Measurements from ENCODE around the gene ZNF254.
A peak's percentile ranks its signal among the peaks of the same experiment; 100 is the strongest.
"Not testable (repeated sequence)": the region's sequence is repeated elsewhere in the genome, so short reads cannot be mapped to it uniquely, and the experiment has no call there.

The ZNF254 gene

GRCh38 chr19:24086974-24087595 is at the start of gene ZNF254:
Gene ZNF254, plus strand, starts transcription at chr19:24087187. Its CDS starts 121 bp downstream, at chr19:24087308.
- Histone ChIP-seq H3K9ac (ENCODE audit: low read length) (peak within 1 kb of the TSS; percentile 58), H3K4me1 (ENCODE audit: control insufficient read depth, insufficient read depth, low read length) (no peaks in the 10 kb centered on the region), H3K36me3 (ENCODE audit: control insufficient read depth, insufficient read depth, low read length) (no peaks in the 10 kb centered on the region)

DNA sequence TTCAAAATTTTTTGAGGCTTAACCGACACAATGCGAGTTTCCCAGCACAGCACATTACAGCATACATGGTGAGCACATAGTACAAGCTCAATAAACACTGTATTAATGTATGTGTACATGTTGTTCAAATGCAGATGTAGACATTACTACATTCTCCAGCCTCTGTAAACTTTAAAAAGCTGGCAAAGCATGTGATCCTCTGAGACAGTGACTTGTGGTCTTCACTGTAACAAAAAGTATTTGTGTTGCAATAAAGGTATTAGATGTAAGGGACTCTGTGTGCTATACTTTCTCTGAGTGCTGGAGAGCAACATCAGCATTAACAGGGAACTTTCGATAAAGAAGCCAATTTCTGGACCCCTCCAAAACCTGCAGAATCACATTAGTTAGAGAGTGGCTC is 46.4 kb upstream of the ZNF254 start:
- Histone ChIP-seq H3K36me3 (ENCODE audit: control insufficient read depth, insufficient read depth, low read length) (peaks cover 9% of the 10 kb centered on the region), H3K27me3 (ENCODE audit: control insufficient read depth, insufficient read depth, low read length) (no peaks in the 10 kb centered on the region), H3K4me1 (ENCODE audit: control insufficient read depth, insufficient read depth, low read length) (no peaks in the 10 kb centered on the region), H3K27ac (ENCODE audit: low read depth, low read length) (no peak overlapping the region), H3K9ac (ENCODE audit: low read length) (no peak overlapping the region), H3K4me3 (ENCODE audit: low read length) (no peak overlapping the region)

More at GRCh38 chr19:24086974-24087595, at the start of gene ZNF254:
- H3K27ac ChIP-seq (ENCODE audit: low read depth, low read length), result peak within 1 kb of the TSS; percentile 79
- peak within 1 kb of the TSS; percentile 80 for H3K4me3 ChIP-seq (ENCODE audit: low read length)
- H3K27me3 ChIP-seq (ENCODE audit: control insufficient read depth, insufficient read depth, low read length), result no peaks in the 10 kb centered on the region

- not testable (repeated sequence) for H3K27me3 ChIP-seq (ENCODE audit: control insufficient read depth, insufficient read depth, low read length); H3K4me1 ChIP-seq (ENCODE audit: control insufficient read depth, insufficient read depth, low read length); H3K4me3 ChIP-seq (ENCODE audit: low read length); H3K27ac ChIP-seq (ENCODE audit: low read depth, low read length); H3K36me3 ChIP-seq (ENCODE audit: control insufficient read depth, insufficient read depth, low read length); H3K9ac ChIP-seq (ENCODE audit: low read length)
Measured at GRCh38 chr19:24041326-24041725, 45.7 kb upstream of the ZNF254 start.

DNA sequence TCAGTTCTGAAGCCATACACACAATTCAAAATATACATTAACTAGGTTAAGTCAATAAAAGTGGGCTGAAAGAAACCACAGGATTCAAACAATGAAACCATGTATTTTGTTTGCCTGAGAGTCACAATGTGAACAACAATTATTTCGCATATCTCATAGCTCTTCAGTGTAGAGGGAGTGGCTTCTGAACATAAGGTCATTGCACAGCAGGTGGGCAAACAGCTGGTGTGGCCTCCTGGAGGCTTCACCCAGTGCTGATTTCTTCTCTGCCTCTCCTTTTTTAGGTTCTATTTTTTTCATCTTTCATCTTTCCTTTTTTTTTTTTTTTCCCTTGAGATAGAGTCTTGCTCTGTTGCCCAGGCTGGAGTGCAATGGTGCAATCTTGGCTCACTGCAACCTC is 40.4 kb upstream of the ZNF254 start:
- no peaks in the 10 kb centered on the region for H3K4me1 ChIP-seq (ENCODE audit: control insufficient read depth, insufficient read depth, low read length)
- H3K27ac ChIP-seq (ENCODE audit: low read depth, low read length), result no peak overlapping the region
- no peaks in the 10 kb centered on the region for H3K27me3 ChIP-seq (ENCODE audit: control insufficient read depth, insufficient read depth, low read length)
- H3K36me3 ChIP-seq (ENCODE audit: control insufficient read depth, insufficient read depth, low read length), result peaks cover 35% of the 10 kb centered on the region
- no peak overlapping the region for H3K9ac ChIP-seq (ENCODE audit: low read length)
- no peak overlapping the region for H3K4me3 ChIP-seq (ENCODE audit: low read length)

- H3K9ac ChIP-seq (ENCODE audit: low read length), result no peak overlapping the region
- H3K4me3 ChIP-seq (ENCODE audit: low read length), result no peak overlapping the region
- peaks cover 49% of the 10 kb centered on the region for H3K36me3 ChIP-seq (ENCODE audit: control insufficient read depth, insufficient read depth, low read length)
- no peak overlapping the region for H3K27ac ChIP-seq (ENCODE audit: low read depth, low read length)
- no peaks in the 10 kb centered on the region for H3K4me1 ChIP-seq (ENCODE audit: control insufficient read depth, insufficient read depth, low read length)
- H3K27me3 ChIP-seq (ENCODE audit: control insufficient read depth, insufficient read depth, low read length), result no peaks in the 10 kb centered on the region
Measured at GRCh38 chr19:24048261-24048660, 38.7 kb upstream of the ZNF254 start.

GRCh38 chr19:24049537-24049936 is 37.5 kb upstream of the ZNF254 start:
- Histone ChIP-seq H3K27ac (ENCODE audit: low read depth, low read length) (no peak overlapping the region), H3K9ac (ENCODE audit: low read length) (no peak overlapping the region), H3K36me3 (ENCODE audit: control insufficient read depth, insufficient read depth, low read length) (peaks cover 60% of the 10 kb centered on the region), H3K27me3 (ENCODE audit: control insufficient read depth, insufficient read depth, low read length) (no peaks in the 10 kb centered on the region), H3K4me3 (ENCODE audit: low read length) (no peak overlapping the region), H3K4me1 (ENCODE audit: control insufficient read depth, insufficient read depth, low read length) (no peaks in the 10 kb centered on the region)

DNA sequence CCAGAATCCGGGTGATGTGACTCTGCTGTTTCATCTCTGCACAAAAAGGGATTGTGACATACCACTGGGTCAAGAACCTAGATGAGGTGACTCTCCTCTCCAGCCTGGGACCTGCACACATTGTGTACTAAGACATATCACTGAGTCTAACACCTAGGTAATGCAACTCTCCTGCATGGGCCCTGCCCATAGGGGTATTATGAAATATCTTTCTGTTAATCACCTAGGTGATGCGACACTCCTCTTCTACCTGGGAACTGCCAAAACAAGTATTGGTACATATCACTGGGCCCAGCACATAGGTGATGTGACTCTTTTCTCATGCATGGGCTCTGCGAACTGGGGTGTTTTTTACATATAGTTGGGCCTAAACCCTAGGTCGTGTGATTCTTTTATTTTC is 35.5 kb upstream of the ZNF254 start:
- Histone ChIP-seq H3K36me3 (ENCODE audit: control insufficient read depth, insufficient read depth, low read length) (peaks cover 58% of the 10 kb centered on the region), H3K27me3 (ENCODE audit: control insufficient read depth, insufficient read depth, low read length) (no peaks in the 10 kb centered on the region), H3K27ac (ENCODE audit: low read depth, low read length) (no peak overlapping the region), H3K4me3 (ENCODE audit: low read length) (no peak overlapping the region), H3K4me1 (ENCODE audit: control insufficient read depth, insufficient read depth, low read length) (no peaks in the 10 kb centered on the region), H3K9ac (ENCODE audit: low read length) (no peak overlapping the region)

DNA sequence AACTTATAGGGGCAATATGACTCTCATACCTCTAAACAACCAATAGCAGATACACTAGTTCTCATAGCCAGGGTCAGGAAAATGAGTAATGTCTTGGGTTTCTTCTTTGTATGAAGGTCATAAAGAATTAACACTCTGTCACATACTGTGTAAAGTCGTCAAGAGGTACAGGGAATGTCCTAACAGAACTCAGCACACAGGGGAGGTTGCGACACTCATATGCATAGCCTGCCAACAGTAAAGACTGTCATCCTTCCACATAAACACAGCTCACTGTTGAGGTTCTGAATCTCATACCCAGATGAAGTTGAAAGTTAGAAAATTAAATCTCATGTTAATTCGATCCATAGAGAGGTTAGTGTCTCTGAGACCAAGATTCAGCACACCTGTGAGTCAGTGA is 34.2 kb upstream of the ZNF254 start:
- Histone ChIP-seq H3K4me3 (ENCODE audit: low read length) (no peak overlapping the region), H3K4me1 (ENCODE audit: control insufficient read depth, insufficient read depth, low read length) (no peaks in the 10 kb centered on the region), H3K36me3 (ENCODE audit: control insufficient read depth, insufficient read depth, low read length) (peaks cover 56% of the 10 kb centered on the region), H3K27ac (ENCODE audit: low read depth, low read length) (no peak overlapping the region), H3K9ac (ENCODE audit: low read length) (no peak overlapping the region), H3K27me3 (ENCODE audit: control insufficient read depth, insufficient read depth, low read length) (no peaks in the 10 kb centered on the region)

- Histone ChIP-seq H3K27ac (ENCODE audit: low read depth, low read length) (no peak overlapping the region), H3K4me3 (ENCODE audit: low read length) (no peak overlapping the region), H3K4me1 (ENCODE audit: control insufficient read depth, insufficient read depth, low read length) (no peaks in the 10 kb centered on the region), H3K36me3 (ENCODE audit: control insufficient read depth, insufficient read depth, low read length) (peaks cover 52% of the 10 kb centered on the region), H3K27me3 (ENCODE audit: control insufficient read depth, insufficient read depth, low read length) (no peaks in the 10 kb centered on the region), H3K9ac (ENCODE audit: low read length) (no peak overlapping the region)
Measured at GRCh38 chr19:24053601-24054000, 33.4 kb upstream of the ZNF254 start.

GRCh38 chr19:24054044-24054935 is 32.7 kb upstream of the ZNF254 start:
- Histone ChIP-seq H3K27ac (ENCODE audit: low read depth, low read length) (no peak overlapping the region), H3K36me3 (ENCODE audit: control insufficient read depth, insufficient read depth, low read length) (peaks cover 52% of the 10 kb centered on the region), H3K27me3 (ENCODE audit: control insufficient read depth, insufficient read depth, low read length) (no peaks in the 10 kb centered on the region)

GRCh38 chr19:24055548-24055947 is 31.4 kb upstream of the ZNF254 start:
- Histone ChIP-seq H3K36me3 (ENCODE audit: control insufficient read depth, insufficient read depth, low read length) (peaks cover 42% of the 10 kb centered on the region), H3K27ac (ENCODE audit: low read depth, low read length) (no peak overlapping the region), H3K4me3 (ENCODE audit: low read length) (no peak overlapping the region), H3K27me3 (ENCODE audit: control insufficient read depth, insufficient read depth, low read length) (no peaks in the 10 kb centered on the region), H3K4me1 (ENCODE audit: control insufficient read depth, insufficient read depth, low read length) (no peaks in the 10 kb centered on the region), H3K9ac (ENCODE audit: low read length) (no peak overlapping the region)

More at GRCh38 chr19:24054044-24054935, 32.7 kb upstream of the ZNF254 start:
- H3K9ac ChIP-seq (ENCODE audit: low read length), result no peak overlapping the region
- no peak overlapping the region for H3K4me3 ChIP-seq (ENCODE audit: low read length)
- H3K4me1 ChIP-seq (ENCODE audit: control insufficient read depth, insufficient read depth, low read length), result no peaks in the 10 kb centered on the region

DNA sequence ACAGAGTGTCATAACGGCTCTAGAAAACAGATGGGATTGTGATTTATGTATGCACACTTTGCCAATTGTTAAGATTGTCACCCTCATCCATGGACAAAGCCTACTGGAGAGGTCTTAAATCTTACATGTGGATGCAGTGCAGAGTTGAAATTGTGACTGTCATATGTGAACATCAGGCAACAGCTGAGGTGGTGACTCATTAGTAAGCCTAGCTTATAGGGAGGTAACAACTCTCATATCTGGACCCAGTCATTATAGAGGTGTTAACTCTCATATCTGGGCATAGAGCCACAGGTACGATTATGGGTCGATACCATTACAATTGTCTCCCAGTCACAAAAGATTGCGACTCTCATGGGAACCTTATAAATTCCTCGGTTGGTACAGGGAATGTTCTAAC is 29.8 kb upstream of the ZNF254 start:
- no peak overlapping the region for H3K27ac ChIP-seq (ENCODE audit: low read depth, low read length)
- H3K4me1 ChIP-seq (ENCODE audit: control insufficient read depth, insufficient read depth, low read length), result no peaks in the 10 kb centered on the region
- no peaks in the 10 kb centered on the region for H3K27me3 ChIP-seq (ENCODE audit: control insufficient read depth, insufficient read depth, low read length)
- H3K36me3 ChIP-seq (ENCODE audit: control insufficient read depth, insufficient read depth, low read length), result peaks cover 32% of the 10 kb centered on the region
- no peak overlapping the region for H3K4me3 ChIP-seq (ENCODE audit: low read length)
- H3K9ac ChIP-seq (ENCODE audit: low read length), result no peak overlapping the region
